HG03097 (cell line): Measurements from ENCODE around the gene DDB1.

ENCODE experiments used
- ATAC-seq: cut with Tn5 transposase; IDR thresholded peaks from one replicate; pipeline ENCODE4 v1.9.1; 2021; ENCODE audit not compliant: unreplicated experiment, low FRiP score

The DDB1 gene

DNA sequence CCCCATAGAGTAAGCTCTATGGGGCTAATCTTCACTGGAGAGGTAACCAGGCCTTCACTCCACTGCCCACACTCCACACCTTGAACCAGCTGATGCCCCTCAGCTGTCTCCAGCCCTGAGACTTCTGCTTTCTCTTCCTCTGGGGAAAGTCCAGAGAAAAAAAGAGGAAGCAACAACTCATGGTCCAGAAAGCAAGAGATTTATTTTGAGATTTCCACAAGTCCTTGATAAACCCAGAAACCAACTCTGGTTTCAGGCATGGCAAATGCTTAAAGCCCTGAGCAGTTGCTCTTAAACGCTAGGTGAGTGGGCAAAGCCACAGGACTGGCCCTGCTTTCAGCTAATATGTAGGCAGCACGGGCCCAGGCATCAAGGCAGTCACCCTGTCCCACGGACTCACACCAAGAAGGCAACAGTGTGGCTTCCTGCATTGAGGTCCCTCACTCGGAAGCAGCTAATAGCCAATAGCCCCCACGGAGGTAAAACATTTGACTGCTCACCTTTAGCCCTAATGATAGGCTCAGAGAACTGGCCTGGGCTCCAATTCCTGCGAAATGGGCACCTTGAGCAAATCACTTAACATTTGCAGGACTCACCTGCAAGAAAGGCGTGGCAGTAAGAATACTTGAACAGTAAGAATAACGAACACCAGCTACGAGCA, 24.5 kb upstream of the DDB1 start:
- ATAC-seq, result peak; percentile 39

DNA sequence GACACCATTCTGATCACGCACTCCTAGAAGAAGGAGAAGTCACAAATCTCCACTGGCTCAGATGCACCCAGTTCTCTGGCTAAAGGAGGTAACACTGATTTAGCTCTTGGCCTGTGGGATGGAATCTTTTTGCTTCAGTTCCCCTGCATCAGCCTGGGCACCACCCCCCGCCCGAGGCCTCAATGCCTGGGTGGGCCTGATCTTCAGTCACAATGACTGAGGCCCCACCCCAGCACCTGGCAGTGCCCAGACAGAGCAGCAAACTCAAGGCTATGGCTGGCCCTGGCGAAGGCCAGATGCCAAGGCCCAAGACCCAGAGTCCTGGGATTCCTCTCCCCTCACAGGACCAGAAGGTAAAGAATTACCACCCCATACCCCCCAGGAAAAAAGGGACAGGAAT, 23.8 kb upstream of the DDB1 start:
- no peak for ATAC-seq

DNA sequence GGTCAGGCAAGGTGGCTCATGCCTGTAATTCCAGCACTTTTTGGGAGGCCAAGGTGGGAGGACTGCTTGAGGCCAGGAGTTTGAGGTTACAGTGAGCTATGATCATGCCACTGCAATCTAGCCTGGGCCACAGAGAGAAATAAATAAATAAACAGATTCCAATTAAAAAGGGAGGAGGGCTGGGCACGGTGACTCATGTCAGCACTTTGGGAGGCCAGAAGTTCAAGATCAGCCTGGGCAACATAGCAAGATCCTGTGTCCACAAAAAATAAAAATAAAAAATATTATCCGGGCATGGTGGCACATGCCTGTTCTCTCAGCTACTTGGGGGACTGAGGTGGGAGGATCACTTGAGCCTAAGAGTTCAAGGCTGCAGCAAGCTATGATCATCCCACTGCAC, 21.3 kb upstream of the DDB1 start:
- no peak for ATAC-seq

DNA sequence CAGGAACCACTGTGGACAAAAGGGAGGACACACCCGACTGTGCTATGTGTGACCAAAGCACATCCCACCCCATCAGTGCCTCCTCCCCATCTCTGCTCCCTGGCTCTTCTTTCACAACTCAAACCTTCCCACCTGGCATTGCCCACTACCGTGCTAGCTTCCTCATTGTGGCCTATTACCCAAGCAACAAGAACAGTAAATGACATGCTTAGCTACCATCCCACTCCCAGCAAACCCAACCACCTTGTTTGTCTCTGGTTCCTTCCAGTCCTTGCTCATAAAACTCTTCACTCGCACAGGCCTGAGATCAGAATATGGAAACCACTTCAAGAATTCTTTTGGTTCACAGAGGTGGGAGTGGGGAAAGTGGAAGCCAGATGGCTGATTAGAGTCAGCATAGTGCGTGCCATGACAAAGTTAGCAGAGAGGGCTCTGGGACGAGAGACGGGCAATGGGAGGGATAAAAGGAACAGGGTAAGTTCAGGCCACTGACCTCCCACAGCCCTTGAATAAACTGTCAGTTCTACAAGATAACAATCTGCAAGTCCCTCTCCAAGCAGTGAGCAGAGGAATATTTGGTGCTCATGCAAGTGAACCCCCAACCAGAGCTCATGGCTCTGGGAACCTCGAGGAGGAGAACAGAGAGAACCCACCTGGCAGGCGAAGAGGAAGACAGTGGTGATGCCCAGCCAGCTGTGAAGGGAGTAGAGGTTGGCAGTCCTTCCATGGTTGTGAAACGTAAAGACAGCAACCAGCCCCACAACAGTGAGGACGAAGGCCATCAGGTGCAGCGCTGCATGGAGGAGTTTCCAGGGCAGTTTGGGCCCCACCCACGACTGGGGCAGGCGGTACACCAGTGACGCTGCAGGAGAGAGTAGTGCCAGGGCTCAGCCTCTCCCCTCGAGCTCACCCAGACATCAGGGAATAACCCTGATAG, 20.5 kb upstream of the DDB1 start:
- no peak for ATAC-seq

DNA sequence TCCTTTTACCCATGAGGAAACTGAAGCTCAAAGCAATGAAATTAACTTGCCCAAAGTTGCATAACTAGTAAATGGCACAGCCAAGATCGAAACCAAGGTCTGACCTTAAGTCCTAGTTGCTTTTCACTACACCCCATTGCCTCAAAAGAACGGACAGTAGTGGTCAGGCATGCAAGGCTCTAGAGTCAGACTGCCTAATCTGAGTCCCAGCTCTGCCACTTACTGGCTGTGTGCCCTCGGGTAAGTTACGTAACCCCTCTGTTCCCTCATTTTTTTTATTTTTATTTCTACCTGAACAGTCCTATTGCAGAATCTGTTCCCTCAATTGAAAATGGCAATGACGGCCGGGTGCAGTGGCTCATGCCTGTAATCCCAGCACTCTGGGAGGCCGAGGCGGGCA, 19.1 kb upstream of the DDB1 start:
- ATAC-seq, result no peak

DNA sequence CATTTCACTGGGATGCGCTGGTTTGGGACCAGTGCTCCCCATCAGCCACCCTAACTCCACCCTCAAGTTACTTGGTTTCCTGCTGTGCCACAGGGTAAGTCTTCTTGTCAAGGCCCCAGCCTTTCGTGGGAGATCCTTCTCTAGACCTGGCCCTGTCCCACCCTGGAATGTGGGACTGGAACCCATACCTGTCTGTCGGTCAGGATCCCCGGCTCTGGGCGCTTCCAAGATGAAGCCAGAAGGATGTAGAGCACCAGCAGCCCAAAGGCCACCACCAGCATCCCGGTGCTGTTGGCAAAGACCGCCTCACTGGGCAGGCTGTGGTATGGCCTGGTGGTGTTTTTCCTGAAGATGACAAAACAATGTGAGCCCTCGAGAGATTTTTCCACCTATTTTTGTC, 17.9 kb upstream of the DDB1 start:
- ATAC-seq, result no peak

DNA sequence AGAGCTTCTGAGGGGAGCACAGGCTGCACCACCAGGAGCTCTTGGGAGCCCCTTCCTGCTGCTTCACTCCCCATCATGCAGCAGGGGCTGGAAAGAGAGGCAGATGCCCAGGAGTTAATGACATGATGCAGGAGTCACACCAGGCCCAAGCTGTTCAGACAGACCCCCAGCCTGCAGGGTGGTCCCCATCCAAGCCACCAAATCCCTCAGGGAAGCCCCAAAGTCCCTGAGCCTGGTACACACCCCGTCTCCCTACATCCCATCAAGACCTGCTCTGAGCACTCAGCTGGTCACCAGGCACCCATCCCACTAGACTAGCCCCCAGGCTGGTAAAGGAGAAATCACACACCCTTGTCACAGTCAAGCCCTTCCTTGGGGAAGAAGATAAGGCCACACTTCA, 17.4 kb upstream of the DDB1 start:
- no peak for ATAC-seq

DNA sequence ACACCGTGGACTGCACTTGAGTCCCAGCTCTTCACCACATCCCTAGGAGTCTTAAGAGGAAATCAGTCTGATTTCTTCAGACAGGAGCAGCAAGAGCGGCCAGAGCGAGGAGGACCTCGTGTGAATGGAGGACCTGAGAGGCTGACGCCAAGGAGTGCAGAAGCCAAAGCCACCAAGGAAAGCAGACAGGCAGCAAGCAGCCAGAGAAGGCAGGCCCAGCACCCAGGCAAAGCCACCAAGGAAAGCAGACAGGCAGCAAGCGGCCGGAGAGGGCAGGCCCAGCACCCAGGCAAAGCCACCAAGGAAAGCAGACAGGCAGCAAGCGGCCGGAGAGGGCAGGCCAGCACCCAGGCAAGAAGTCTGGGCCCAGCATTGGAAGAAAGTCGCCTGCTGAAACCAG, 17.0 kb upstream of the DDB1 start:
- ATAC-seq, result no peak

DNA sequence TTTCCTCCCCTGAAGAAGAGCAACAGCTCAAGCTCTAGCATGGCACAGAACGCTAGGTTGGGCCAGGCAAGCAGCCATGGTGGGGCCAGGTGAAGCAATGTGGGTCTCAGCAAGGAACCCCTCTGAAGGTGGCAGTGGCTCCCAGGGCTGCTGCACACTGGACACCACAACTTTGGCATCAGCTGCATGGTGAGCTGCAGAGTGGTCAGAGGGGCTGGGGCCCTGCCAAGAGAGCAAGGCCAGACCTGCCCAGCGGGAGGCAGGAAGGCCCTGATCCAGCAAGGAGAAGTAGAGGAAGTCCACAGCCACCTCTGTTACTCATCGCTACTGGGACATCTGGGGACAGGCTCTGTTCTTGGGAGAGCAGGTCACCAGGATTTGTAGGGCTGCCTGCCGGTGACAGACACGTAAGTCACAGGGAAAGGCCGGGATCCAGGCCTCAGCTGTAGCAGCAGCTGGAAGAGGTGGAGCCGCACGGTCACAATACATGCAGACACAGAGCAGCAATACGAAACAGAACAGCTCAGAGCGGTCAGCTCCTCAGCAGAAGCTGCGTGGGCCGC, 16.4 kb upstream of the DDB1 start:
- no peak for ATAC-seq

DNA sequence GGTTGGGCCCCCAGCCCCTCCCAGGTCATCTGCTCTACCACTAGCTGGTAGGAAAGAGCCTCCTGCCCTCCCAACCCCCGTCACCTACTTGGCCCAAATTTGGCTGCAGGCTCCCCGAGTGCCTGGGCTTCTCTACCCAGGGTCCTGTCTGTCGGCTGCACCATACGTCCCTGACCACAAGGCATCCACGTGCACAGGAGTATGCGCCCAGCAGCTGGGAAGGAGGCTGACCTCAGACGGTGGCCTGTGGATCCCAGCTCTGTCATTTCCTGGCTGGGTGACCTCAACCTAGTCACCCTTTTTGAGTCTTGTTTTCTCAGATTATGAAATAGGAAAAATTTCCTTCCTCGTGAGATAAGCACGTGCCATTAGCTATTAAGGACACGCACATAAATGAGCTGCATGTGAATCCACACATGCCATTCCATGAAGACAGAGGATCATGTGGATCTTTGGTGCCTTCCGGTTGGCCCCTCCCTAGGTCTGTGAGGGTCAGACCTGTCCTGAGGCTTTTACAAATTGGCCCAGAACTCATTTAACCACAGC, 15.1 kb upstream of the DDB1 start:
- no peak for ATAC-seq

DNA sequence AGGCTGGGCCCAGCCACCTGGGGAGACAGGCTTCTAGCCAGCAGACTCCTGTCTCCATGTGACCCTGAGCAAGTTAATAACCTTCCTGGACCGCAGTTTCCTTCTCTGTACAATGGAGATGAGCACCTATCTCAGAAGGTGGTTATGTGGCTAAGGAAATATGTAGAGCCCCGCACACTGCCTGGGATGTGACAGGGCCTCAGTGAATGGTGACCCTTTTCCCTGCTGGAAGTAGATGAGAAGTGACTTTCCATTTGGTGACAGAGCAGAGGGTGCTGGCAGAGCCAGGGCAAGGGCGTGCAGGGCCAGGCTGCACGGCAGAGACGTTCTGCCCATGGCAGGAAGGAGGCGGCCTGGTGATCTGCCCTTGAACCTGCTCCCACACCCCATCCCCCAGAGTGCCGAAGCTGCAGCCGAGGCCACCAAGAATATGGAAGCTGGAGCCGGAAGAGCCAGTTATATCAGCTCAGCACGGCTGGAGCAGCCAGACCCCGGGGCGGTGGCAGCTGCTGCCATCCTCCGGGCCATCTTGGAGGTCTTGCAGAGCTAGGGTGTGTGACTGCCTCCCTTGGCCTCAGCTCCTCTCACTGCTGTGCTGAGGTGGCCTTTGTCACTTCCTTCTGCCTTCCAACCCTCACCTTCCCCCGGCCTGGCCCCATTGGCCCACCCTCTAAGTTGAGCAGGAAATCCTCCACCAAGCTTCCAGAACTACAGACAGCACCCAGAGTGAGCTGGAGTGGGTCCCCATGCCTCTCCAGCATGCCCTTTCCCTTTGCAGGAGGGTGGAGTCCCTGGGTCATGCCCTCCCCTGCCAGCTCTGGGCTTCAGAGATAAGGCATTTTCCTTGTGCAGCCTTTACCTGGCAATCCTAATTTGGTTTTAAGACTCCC, 13.3 kb upstream of the DDB1 start:
- no peak for ATAC-seq

DNA sequence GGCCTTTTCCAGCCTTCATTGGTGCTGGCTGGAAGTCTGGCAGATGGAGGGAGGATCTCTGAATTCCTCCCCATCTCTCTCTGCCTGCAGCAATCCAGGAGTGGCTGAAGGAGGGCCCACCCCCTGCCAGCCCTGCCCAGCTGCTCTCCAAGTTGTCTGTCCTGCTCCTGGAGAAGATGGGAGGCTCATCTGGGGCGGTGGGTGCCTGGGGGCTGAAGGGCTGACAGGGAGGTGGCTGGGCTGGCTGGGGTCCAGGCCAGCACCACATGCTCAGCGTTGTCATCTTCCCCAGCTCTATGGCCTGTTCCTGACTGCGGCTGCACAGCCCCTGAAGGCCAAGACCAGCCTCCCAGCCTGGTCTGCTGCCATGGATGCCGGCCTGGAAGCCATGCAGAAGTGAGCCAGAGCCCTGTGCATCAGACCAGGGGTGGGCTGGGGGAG, 12.3 kb upstream of the DDB1 start:
- no peak for ATAC-seq

DNA sequence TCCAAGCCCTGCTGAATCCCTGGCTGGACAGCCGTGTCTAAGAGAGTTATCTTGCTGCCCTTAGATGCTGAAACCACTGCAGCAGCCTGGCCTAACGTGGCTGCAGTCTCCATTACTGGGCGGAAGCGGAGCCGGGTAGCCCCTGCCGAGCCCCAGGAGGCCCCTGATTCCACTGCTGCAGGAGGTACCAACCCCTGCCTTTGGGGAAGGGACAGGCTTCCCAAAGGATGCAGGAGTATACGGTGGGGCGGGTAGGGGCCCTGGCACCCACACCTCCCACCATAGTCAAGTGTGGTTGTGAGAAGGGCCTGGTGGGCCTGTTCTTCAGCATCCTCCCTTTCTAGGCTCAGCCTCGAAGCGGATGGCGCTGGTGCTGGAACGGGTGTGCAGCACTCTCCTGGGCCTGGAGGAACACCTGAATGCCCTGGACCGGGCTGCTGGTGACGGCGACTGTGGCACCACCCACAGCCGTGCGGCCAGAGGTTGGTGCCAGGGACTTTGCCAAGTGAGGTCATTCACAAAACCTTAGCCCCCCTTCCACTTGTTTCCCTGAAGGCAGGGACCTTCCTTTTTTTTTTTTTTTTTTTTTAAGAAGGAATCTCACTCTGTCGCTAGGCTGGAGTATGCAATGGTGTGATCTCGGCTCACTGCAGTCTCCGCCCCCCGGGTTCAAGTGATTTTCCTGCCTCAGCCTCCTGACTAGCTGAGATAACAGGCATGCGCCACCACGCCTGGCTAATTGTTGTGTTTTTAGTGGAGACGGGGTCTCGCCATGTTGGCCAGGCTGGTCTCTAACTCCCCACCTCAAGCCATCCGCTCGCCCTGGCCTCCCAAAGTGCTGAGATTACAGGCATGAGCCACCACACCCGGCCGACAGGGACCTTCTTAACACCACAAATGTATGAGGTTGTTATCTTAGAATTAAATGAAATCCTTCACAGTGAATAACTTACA, 11.2 kb upstream of the DDB1 start:
- ATAC-seq, result no peak

DNA sequence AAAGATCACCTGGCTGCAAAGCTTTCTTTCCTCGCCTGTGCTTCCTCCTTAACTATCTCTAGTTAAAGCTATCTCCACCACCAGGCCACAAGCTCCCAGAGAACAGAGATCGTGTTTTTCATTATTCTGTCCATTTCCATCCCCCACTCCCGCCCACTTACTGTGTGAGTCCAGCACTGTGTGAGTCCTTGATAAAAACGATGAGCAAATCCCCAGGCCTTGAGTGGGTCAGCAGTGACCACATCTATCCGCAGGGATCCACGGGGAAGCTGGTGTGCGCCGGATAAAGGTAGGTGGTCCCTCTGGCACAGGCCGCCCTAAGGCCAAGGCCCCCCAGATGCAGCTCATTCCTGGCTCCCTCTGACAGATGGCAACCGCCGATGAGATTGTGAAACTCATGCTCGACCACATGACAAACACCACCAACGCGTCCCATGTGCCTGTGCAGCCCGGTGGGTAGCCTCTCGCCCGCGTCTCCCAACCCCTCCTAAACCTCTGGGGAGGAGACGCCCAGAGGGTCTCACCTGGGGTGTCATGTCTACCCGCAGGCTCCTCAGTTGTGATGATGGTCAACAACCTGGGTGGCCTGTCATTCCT, 9.4 kb upstream of the DDB1 start:
- no peak for ATAC-seq

DNA sequence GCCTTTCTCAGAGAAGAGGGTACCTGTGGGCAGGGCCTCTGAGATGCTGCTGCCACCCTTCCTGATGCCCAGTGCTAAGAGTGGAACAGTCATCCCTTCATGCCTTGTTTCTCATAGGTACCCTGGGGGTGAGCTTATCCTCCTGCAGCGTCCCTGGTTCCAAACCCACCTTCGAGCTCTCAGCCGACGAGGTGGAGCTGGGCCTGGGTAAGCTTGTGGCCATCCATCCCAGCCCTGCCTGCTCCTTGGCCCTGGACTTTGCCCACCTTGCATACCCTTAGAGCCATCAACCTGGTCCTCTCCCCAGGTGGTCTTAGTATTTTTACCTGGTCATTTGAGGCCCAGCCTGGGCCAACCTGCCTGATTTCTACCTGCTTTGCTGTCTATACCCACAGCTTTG, 8.8 kb upstream of the DDB1 start:
- no peak for ATAC-seq

DNA sequence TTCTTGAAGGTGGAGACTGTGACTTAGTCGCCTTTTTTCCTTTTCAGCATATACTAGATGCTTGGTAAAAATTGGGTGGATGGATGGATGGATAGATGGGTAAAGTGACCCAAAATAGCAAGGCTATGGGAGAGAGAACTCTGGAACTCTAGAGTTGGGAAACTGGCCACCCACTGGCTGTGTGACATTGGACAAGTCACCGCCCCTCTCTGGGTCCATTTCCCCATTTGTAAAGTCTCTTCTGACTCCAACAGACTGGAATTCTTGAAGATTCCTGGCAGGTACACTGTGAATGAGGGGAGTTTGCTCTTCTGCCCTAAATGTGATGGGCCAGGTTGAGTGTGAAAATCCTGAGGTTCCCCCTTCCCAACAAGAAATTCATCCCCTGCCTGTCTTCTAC, 8.1 kb upstream of the DDB1 start:
- ATAC-seq, result no peak

DNA sequence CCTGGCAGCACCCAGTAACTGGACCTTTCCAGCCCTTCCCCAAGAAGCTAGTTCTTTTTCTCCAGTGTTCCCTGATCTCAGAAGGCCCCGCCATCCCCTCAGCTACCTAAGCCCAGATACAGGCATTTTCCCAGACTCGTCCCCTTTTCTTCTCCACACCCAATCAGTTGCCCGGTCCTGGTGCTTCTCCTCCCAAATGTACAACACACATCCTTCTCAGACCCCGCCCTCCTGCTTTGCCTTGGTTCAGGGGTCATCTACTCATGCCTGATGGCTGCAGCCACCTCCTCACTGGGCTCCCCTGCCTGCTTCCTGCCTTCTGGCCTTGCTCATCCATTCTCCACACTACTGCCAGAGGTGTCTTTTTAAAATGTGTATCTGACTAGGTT, 6.6 kb upstream of the DDB1 start:
- ATAC-seq, result no peak

DNA sequence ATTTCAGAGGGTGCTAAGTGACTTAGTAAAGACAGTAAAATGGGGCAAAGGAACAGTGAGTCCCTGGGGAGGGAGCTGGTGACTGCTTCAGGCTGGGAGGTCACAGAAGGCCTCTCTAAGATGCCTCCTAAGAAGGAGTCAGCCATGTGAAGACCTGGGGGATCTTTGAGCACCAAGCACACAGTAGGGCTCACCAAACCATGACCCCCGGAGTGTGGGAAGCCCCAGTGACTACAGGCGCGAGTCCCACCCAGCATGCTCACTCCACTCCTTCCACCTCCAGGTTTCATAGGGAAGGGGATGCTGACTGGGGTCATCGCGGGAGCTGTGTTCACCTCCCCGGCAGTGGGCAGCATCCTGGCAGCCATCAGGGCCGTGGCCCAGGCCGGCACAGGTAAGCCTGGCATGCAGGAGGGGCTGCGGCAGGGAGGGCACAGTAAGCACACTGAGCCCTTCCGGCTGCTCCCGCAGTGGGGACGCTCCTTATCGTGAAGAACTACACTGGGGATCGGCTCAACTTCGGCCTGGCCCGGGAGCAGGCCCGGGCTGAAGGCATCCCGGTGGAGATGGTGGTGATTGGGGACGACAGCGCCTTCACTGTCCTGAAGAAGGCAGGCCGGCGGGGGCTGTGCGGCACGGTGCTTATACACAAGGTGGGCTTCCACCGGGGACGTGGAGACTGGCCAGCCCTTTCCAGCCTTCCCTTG, 6.0 kb upstream of the DDB1 start:
- ATAC-seq, result no peak
